Medulla oblongata (tissue), 1 donor: ENCODE measurements around the gene ETV3L.
"Not testable (repeated sequence)": the region's sequence is repeated elsewhere in the genome, so short reads cannot be mapped to it uniquely, and the experiment has no call there.

Experiments used
- DNase-seq: peaks from one replicate; pipeline ENCODE4 v3.0.0-alpha.2; 2015; ENCODE audit errors: extremely low spot score

Gene ETV3L

GRCh38 chr1:157077394-157077793, 22.2 kb downstream of the ETV3L start:
- no peak for DNase-seq

- peak; percentile 68 for DNase-seq
Observed at GRCh38 chr1:157073944-157074685, 25.5 kb downstream of the ETV3L start.

GRCh38 chr1:157069601-157070000, 30.0 kb downstream of the ETV3L start:
- no peak for DNase-seq

- DNase-seq, result not testable (repeated sequence)
Observed at GRCh38 chr1:157059241-157059640, 40.4 kb downstream of the ETV3L start.

GRCh38 chr1:157056269-157056668, 43.3 kb downstream of the ETV3L start:
- no peak for DNase-seq

GRCh38 chr1:157055729-157056128, 43.9 kb downstream of the ETV3L start:
- DNase-seq, result peak; percentile 37

- DNase-seq, result no peak
Observed at GRCh38 chr1:157050836-157051235, 48.8 kb downstream of the ETV3L start.

GRCh38 chr1:157047062-157047410, 52.6 kb downstream of the ETV3L start:
- no peak for DNase-seq

GRCh38 chr1:157045250-157046218, 54.1 kb downstream of the ETV3L start, which contains the start of gene ARHGEF11:
Gene ARHGEF11, minus strand, starts transcription at chr1:157045742. Its CDS starts 1,412 bp downstream, at chr1:157044330.
- DNase-seq, result peak; percentile 93

- no peak for DNase-seq
Observed at GRCh38 chr1:157044326-157044725, 55.3 kb downstream of the ETV3L start.

GRCh38 chr1:157043685-157044084, 55.9 kb downstream of the ETV3L start:
- no peak for DNase-seq

GRCh38 chr1:157042846-157043245, 56.8 kb downstream of the ETV3L start:
- DNase-seq, result no peak
